Left ventricle myocardium inferior (tissue), 1 donor: ENCODE results near the gene FBXO3. TPM values are rescaled to one million over a fixed set of nuclear protein-coding genes. Genes with fewer than 3 reads are reported as not detected.

Experiments
- DNase-seq: peaks from one replicate; pipeline ENCODE4 v3.0.0-alpha.2; 2020
- H3K27ac ChIP-seq: fragments of 200-600 bp; replicated peaks from 2 replicates; pipeline ENCODE4 v1.8.0; 2021
- H3K27me3 ChIP-seq: fragments of 200-600 bp; 2 replicates; pipeline ENCODE4 v1.8.0; 2021; ENCODE audit warnings: low read depth
- H3K36me3 ChIP-seq: fragments of 200-600 bp; 2 replicates; pipeline ENCODE4 v1.8.0; 2021
- H3K4me1 ChIP-seq: fragments of 200-600 bp; 2 replicates; pipeline ENCODE4 v1.8.0; 2021
- H3K4me3 ChIP-seq: fragments of 200-600 bp; 2 replicates; pipeline ENCODE4 v1.8.0; 2021; ENCODE audit warnings: mild to moderate bottlenecking, moderate library complexity
- H3K9me3 ChIP-seq: fragments of 200-600 bp; replicated peaks from 2 replicates; pipeline ENCODE4 v1.8.0; 2021
- CTCF ChIP-seq: fragments of 200-600 bp; IDR thresholded peaks from 2 replicates; pipeline ENCODE4 v1.8.0; 2021; ENCODE audit warnings: antibody characterized with exemption, mild to moderate bottlenecking, borderline replicate concordance
- intact Hi-C: fragments of 100-400 bp; cut with micrococcal nuclease; formaldehyde crosslinking; loops from one replicate; pipeline ENCODE4 v1.11.0; 2022
- total RNA-seq: library from RNA; stranded (reverse); fragmentation: NEBNext Ultra II Directional; extraction: Animal tissue kit (Norgen Biotek cat#: 25700); gene quantifications from one replicate; pipeline ENCODE4 v1.2.1, GENCODE V29; 2021
- donor health status: DM: no; HTN: yes; CAD: no; lungs with severe emphysema.

The FBXO3 gene
- total RNA-seq, 1 donor from 2014 or later, result 49.8 TPM

- Histone ChIP-seq H3K4me3 (peak overlapping the region; percentile 35), H3K4me1 (peaks cover 94% of the 10 kb centered on the region), H3K36me3 (peaks cover 29% of the 10 kb centered on the region), H3K27me3 (no peaks in the 10 kb centered on the region), H3K9me3 (no peaks in the 10 kb centered on the region), H3K27ac (peak overlapping the region; percentile 93)
- no peak for DNase-seq
- intact Hi-C loops, result no loop called here
- no peak for TF ChIP-seq CTCF
Observed at GRCh38 chr11:33724644-33725035, 49.7 kb downstream of the FBXO3 start.

GRCh38 chr11:33723238-33723881 lies 51.0 kb downstream of the FBXO3 start:
- Histone ChIP-seq H3K9me3 (no peaks in the 10 kb centered on the region), H3K4me3 (peak overlapping the region; percentile 35), H3K27me3 (no peaks in the 10 kb centered on the region), H3K36me3 (peaks cover 39% of the 10 kb centered on the region), H3K4me1 (peaks cover 96% of the 10 kb centered on the region), H3K27ac (peak overlapping the region; percentile 93)
- no peak for DNase-seq
- TF ChIP-seq CTCF, result no peak
- intact Hi-C loops, result no loop called here

- peak overlapping the region; percentile 35 for H3K4me3 ChIP-seq
- intact Hi-C loops, result no loop called here
- H3K27ac ChIP-seq, result peak overlapping the region; percentile 93
Observed at GRCh38 chr11:33722590-33723234, 51.6 kb downstream of the FBXO3 start.

GRCh38 chr11:33721984-33722383 lies 52.3 kb downstream of the FBXO3 start:
- peaks cover 52% of the 10 kb centered on the region for H3K36me3 ChIP-seq
- H3K4me3 ChIP-seq, result peak overlapping the region; percentile 10
- no peak for DNase-seq
- H3K9me3 ChIP-seq, result no peaks in the 10 kb centered on the region
- intact Hi-C loops, result no loop called here
- no peak for TF ChIP-seq CTCF
- H3K27ac ChIP-seq, result peak overlapping the region; percentile 93
- H3K27me3 ChIP-seq, result no peaks in the 10 kb centered on the region
- H3K4me1 ChIP-seq, result peaks cover 100% of the 10 kb centered on the region

More at GRCh38 chr11:33722590-33723234, 51.6 kb downstream of the FBXO3 start:
- no peaks in the 10 kb centered on the region for H3K9me3 ChIP-seq
- H3K27me3 ChIP-seq, result no peaks in the 10 kb centered on the region
- peaks cover 99% of the 10 kb centered on the region for H3K4me1 ChIP-seq
- no peak for TF ChIP-seq CTCF
- peaks cover 45% of the 10 kb centered on the region for H3K36me3 ChIP-seq
- DNase-seq, result no peak

GRCh38 chr11:33721426-33721825 lies 52.9 kb downstream of the FBXO3 start:
- Histone ChIP-seq H3K27me3 (no peaks in the 10 kb centered on the region), H3K9me3 (no peaks in the 10 kb centered on the region), H3K4me1 (peaks cover 100% of the 10 kb centered on the region), H3K36me3 (peaks cover 58% of the 10 kb centered on the region), H3K4me3 (no peak overlapping the region), H3K27ac (peak overlapping the region; percentile 93)
- intact Hi-C loops, result no loop called here
- no peak for TF ChIP-seq CTCF
- DNase-seq, result no peak
